GM12891 (cell line): ENCODE data around the gene ARF6.

Source experiments
- DNase-seq: peaks from one replicate; pipeline ENCODE4 v3.0.0; 2011; ENCODE audit warnings: low spot score; ENCODE audit not compliant: insufficient read length
- FAIRE-seq: peaks from 2 replicates; lab custom pipeline; 2011; peaks lifted over from hg19 to GRCh38; lab: Jason Lieb, UNC
- PAX5 ChIP-seq: IDR thresholded peaks from 2 replicates; pipeline ENCODE4 v1.6.1; 2011; ENCODE audit warnings: low read length, moderate library complexity, mild to moderate bottlenecking; ENCODE audit not compliant: insufficient read depth, severe bottlenecking
- POLR2A ChIP-seq: IDR thresholded peaks from 2 replicates; pipeline ENCODE4 v1.6.1; 2011; ENCODE audit warnings: low read depth, low read length, control low read depth
- POLR2AphosphoS5 ChIP-seq: IDR thresholded peaks from 2 replicates; pipeline ENCODE4 v1.6.1; 2011; ENCODE audit warnings: low read depth, low read length, control low read depth
- POU2F2 ChIP-seq: IDR thresholded peaks from 2 replicates; pipeline ENCODE4 v1.6.1; 2011; ENCODE audit warnings: low read depth, mild to moderate bottlenecking, control low read depth, low read length, moderate library complexity
- SPI1 ChIP-seq: IDR thresholded peaks from 2 replicates; pipeline ENCODE4 v1.6.1; 2011; ENCODE audit warnings: low read depth, low read length, control low read depth
- TAF1 ChIP-seq: IDR thresholded peaks from 2 replicates; pipeline ENCODE4 v1.6.1; 2011; ENCODE audit warnings: low read depth, low read length, control low read depth

ARF6 gene

GRCh38 chr14:49939884-49940510 lies 47.1 kb downstream of the ARF6 start:
- DNase-seq, result no peak
- no peak for FAIRE-seq
- no peak for TF ChIP-seq POLR2A
- no peak for TF ChIP-seq PAX5
- TF ChIP-seq TAF1, result no peak
- no peak for TF ChIP-seq SPI1
- TF ChIP-seq POU2F2, result no peak
- no peak for TF ChIP-seq POLR2AphosphoS5

GRCh38 chr14:49940808-49941421 lies 48.0 kb downstream of the ARF6 start:
- no peak for DNase-seq
- TF ChIP-seq POLR2AphosphoS5 (no peak), POLR2A (no peak), TAF1 (no peak), PAX5 (no peak), POU2F2 (no peak), SPI1 (no peak)
- FAIRE-seq, result no peak

- no peak for FAIRE-seq
- TF ChIP-seq POU2F2 (no peak), POLR2AphosphoS5 (no peak), PAX5 (no peak), SPI1 (no peak), POLR2A (no peak), TAF1 (no peak)
- no peak for DNase-seq
Observed at GRCh38 chr14:49942090-49942489, 49.2 kb downstream of the ARF6 start.

- FAIRE-seq, result no peak
- DNase-seq, result no peak
Observed at GRCh38 chr14:49944501-49944900, 51.6 kb downstream of the ARF6 start.

GRCh38 chr14:49945448-49946319 lies 52.8 kb downstream of the ARF6 start:
- FAIRE-seq (no peak), DNase-seq (no peak)
- TF ChIP-seq POU2F2, result no peak
- TF ChIP-seq SPI1, result no peak
- no peak for TF ChIP-seq TAF1
- no peak for TF ChIP-seq POLR2A

More at GRCh38 chr14:49944501-49944900, 51.6 kb downstream of the ARF6 start:
- TF ChIP-seq PAX5, result no peak
- no peak for TF ChIP-seq POLR2AphosphoS5
- no peak for TF ChIP-seq TAF1
- no peak for TF ChIP-seq SPI1
- TF ChIP-seq POU2F2, result no peak
- TF ChIP-seq POLR2A, result no peak
